LNCAP (cell line): ENCODE results near the gene UGT1A4.

Experiments used
- TF ChIP-seq, protein P1 (sequence below): fragments of 450-650 bp; IDR thresholded peaks from 2 replicates; pipeline ENCODE4 v1.5.1; 2017; ENCODE audit warnings: mild to moderate bottlenecking

UGT1A4 gene

DNA sequence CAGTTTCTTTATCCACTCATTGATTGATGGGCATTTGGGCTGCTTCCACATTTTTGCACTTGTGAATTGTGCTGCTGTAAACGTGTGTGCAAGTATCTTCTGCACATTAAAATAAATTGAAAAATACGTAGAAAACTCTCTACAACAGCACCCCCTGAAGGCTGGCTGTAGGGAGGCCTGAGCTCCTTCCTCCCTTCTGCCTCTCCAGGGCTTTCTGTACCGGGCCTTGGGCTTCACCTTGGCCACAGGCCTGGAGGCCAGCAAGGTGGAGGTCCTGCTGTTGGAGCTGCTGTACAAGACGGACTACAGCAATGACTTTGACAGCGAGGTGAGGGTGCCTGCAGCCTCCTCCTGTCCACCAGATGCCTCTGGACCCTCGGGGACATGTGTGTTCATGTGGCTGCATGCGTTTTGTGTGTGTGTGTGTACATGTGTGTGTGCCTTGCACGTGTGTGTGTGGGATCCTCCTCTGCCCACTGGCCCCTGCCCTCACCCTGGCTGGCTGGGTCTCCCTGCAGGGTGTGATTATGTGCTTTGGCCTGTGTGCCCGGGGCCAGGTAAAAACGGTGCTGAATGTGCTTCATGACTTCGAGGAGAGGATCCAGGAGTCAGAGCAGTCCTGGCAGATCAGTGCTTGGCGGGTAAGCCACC, 88.8 kb downstream of the UGT1A4 start:
- TF ChIP-seq, protein P1, sequence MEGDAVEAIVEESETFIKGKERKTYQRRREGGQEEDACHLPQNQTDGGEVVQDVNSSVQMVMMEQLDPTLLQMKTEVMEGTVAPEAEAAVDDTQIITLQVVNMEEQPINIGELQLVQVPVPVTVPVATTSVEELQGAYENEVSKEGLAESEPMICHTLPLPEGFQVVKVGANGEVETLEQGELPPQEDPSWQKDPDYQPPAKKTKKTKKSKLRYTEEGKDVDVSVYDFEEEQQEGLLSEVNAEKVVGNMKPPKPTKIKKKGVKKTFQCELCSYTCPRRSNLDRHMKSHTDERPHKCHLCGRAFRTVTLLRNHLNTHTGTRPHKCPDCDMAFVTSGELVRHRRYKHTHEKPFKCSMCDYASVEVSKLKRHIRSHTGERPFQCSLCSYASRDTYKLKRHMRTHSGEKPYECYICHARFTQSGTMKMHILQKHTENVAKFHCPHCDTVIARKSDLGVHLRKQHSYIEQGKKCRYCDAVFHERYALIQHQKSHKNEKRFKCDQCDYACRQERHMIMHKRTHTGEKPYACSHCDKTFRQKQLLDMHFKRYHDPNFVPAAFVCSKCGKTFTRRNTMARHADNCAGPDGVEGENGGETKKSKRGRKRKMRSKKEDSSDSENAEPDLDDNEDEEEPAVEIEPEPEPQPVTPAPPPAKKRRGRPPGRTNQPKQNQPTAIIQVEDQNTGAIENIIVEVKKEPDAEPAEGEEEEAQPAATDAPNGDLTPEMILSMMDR, result no peak

DNA sequence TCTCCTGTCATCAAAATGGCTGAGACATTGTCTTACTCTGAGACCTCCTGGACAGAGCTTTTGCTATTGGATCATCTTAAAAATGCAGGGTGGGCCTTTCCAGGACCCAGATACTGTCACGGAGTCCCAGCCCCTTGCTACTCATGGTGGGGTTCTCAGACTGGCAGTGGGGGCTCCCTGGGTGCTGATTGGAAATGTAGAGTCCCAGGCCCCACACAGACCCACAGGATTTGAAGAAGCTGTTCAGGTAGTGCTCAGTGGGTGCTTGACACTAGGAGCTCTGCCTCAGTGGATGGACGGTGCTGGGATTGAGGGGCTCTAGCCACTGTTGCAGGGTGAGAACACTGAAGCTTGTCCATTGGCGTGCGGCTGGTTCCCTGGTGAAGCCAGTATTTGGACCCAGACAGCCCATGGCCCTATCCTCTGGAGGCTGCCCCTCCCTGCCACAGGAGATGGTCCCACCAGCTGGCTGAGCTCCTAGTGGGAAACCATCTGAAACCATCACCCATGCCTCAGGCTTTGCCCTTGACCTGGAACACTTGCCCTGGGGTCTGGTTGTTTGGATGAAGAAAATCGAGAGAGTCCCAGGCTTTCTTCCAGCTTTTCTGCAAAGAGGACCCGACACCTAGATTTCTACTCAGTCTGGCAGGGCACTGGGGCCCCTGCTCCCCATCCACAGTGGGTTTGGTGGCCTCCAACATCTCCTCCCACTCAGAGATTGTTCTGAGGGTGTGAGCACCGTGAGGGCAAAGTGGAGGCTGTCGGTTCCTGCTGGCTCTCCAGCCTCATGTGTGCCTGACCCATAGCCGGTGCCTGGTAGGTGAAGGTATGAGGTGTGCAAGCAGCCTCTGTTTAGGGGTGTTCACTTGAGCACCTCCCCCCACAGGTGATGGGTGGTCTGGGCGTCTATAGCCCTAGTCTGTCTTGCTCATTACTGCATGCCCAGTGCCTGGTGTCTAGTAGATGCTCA, 89.7 kb downstream of the UGT1A4 start:
- TF ChIP-seq, protein P1, result no peak

GRCh38 chr2:233810385-233810784, 91.8 kb downstream of the UGT1A4 start:
- TF ChIP-seq, protein P1, result no peak

- TF ChIP-seq, protein P1, result no peak
Observed at GRCh38 chr2:233811087-233811486, 92.6 kb downstream of the UGT1A4 start.

GRCh38 chr2:233811732-233812131, 93.2 kb downstream of the UGT1A4 start:
- TF ChIP-seq, protein P1, result no peak

DNA sequence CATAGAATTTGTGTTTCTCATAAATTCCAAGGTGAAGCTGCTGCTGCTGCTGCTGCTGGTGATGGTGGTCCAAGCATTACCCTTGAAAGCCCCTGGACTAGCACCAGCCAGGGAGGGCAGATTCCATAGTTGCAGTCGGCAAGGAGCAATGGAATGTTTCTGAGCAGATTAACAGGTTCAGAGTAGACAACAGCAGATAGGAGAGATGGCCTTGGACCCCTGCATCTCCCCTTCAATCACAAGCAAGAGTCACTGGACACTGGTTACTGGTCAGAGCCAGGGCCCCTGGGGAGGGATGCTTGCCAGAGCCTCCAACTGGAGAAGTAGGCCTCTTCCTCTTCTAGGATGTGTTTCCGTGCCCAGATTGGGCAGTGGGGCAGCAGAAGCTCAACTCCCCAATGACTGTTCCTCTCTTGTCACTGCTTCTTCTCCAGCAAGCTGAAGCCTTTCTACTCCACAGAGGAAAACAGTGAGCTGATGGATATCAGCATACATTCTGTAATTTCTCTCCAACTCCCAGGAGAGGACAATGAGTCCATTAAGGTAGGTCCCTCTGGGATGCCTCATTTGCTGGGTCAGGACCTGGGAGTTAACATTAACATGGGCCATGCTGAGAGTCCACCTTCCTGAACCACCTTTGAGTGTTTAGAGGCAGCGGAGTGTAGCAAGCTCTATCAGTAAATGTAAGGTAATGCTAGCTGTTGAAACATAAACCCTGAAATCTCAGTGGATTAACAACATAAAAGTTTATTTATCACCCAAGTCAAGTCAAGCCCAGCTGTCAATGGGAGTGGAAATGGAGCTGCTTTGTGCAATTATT, 94.9 kb downstream of the UGT1A4 start:
- TF ChIP-seq, protein P1, result no peak
